Metanephros (tissue), 1 donor: ENCODE measurements around the gene SLC4A2. TPM values are rescaled to one million over a fixed set of nuclear protein-coding genes. Genes with fewer than 3 reads are reported as not detected.

Source experiments
- total RNA-seq: library from RNA; depleted of rRNA; stranded (reverse); fragments of >200 nt; gene quantifications from one replicate; pipeline ENCODE4 v1.2.3, GENCODE V29; 2014

SLC4A2 gene, protein sequence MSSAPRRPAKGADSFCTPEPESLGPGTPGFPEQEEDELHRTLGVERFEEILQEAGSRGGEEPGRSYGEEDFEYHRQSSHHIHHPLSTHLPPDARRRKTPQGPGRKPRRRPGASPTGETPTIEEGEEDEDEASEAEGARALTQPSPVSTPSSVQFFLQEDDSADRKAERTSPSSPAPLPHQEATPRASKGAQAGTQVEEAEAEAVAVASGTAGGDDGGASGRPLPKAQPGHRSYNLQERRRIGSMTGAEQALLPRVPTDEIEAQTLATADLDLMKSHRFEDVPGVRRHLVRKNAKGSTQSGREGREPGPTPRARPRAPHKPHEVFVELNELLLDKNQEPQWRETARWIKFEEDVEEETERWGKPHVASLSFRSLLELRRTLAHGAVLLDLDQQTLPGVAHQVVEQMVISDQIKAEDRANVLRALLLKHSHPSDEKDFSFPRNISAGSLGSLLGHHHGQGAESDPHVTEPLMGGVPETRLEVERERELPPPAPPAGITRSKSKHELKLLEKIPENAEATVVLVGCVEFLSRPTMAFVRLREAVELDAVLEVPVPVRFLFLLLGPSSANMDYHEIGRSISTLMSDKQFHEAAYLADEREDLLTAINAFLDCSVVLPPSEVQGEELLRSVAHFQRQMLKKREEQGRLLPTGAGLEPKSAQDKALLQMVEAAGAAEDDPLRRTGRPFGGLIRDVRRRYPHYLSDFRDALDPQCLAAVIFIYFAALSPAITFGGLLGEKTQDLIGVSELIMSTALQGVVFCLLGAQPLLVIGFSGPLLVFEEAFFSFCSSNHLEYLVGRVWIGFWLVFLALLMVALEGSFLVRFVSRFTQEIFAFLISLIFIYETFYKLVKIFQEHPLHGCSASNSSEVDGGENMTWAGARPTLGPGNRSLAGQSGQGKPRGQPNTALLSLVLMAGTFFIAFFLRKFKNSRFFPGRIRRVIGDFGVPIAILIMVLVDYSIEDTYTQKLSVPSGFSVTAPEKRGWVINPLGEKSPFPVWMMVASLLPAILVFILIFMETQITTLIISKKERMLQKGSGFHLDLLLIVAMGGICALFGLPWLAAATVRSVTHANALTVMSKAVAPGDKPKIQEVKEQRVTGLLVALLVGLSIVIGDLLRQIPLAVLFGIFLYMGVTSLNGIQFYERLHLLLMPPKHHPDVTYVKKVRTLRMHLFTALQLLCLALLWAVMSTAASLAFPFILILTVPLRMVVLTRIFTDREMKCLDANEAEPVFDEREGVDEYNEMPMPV
- total RNA-seq, result 110 TPM

DNA sequence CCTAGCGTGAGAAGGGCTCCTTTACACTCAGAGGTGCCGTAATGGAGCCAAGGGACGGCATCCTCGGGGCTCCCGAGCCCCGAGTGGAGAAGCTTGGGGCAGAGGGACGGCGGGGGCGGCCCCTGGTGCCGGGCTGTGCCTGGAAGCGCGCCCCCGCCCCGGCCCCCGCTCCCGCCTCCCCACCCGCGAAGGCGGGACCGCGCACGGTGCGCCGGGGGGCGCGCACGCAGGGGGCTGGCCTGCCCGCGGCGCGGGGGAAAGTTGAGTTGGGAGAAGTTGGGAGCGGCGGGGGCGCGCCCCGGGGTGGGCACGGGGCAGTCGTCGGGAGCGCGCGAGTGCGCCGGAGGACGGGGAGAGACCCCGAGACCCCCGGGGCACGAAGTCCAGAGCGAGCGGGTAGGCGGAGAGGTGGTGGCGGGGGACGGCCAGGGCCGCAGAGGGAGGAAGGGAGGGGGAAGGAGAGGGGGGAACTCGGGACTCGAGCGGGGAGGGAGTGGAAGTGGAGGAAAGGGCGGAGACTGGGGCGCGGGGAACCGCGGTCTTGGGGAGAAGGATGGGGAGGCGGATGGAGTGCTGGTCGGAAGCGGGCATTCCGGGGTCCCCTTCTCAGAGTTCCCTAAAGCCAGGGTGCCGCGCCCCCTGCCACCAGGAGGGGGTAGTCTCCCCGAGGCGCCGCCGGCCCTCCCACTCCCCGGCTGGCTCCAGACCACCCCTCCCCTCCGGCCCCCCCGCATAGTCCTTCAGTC, at the start of gene SLC4A2:
TSS of gene SLC4A2 (plus strand) at position 223 of the 746 bp plus-strand sequence. CDS start 2,399 bp downstream, outside the sequence.

DNA sequence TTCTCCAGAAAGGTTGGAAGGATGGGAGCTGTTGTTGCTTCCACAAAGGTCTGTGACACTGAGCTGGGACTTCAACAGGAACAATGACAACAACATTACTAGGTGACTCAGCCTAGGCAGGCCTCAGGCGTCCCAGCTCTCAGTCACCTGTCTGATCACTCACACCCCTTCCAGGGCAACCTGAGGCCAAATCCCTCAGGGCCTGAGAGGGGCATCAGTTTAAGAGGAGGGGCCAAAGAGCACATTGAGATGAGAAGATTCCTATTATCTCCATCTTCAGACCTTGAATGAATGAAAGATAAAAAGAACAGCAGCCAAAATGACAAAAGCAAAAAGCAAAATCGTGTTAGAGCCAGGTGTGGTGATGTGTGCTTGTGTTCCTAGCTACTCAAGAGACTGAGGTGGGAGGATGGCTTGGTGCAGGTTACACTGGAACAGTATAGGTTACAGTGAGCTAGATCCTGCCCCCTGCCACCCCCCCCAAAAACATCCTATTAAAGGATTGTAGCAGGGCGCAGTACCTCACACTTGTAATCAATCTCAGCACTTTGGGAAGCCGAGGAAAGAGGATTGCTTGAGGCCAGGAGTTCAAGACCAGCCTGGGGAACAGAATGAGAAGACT, 34.8 kb upstream of the SLC4A2 start, which contains the start of gene ATG9B:
TSS of gene ATG9B (minus strand) at position 60 of the 622 bp plus-strand sequence. CDS start 71 bp downstream, outside the sequence.

DNA sequence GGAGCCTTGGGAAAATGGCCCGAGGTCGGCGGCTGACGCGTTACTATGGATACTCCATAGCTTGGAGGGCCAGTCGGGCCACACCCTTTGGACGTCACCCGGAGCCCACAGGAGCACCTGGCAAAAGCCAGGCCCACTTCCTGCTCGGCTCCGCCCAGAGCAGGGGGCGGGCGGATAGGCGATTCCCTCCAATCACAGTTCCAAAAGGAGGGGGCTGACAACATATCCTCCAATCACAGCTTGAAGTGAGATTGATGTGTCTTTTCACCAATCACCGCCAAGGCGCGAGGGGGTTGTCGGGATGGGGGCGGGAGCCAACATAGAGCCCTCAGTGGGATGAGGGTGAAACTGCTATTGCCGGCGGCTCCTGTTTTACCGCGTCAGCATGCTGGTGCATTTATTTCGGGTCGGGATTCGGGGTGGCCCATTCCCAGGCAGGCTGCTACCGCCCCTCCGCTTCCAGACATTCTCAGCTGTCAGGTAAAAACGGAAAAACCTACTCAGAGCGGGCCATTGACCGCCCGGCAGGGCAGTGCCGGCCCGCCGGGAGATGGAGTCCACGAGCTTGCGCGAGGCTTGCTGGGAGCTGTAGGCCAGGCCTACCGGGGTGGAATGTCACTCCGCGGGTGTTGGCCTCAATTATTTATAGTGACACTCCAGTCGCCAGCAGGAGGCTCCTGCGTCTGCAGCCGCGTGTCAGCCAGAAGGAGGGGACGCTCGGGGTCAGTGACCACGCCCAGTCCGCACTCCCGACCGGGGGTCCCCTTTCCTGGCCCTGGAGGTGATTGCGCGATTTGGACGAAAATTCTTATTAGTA, 31.1 kb upstream of the SLC4A2 start, which contains the start of gene ABCB8:
TSS of gene ABCB8 (plus strand) at position 320 of the 817 bp plus-strand sequence. CDS start at position 386, 66 bp downstream.

DNA sequence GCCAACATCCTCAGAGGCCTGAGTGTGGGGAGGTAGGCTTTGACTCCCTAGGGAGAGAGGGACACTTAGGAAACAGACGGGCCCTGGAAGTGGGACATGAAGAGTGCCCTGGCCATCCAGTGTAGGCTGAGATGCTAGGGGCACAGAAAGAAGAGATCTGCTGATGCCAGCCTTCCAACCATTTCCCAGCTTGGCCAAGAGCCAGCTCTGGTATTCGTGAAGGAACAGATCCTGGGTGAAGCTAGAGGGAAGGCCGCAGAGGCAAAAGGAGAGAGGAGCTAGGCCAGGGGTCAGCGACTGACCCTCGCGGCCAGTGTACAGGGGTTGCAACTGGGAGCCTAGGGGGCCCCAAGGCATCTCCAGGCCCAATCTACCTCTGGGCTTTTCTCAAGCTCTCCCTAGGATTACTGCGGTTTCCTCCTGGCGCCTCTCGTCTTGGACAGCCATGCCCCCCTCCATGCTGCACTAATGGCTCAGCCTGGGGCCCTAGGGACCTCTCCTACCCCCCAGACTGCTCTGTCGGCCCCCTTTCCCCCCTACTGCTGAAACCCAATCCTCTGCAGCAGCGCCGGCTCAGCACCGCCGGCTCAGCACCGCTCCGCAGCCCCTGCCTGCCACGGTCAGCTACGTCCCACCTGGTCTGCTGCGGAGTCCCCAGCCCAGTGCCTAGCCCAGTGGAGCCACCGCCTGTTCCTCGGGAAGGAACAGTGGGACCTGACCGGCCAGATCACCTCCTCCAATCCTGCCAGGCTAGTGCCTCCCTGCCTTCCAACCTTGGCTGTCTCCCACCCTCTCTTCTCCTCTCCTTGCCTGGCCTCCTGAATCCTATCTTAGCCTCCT, 11.2 kb upstream of the SLC4A2 start, which contains the start of gene ASIC3:
TSS of gene ASIC3 (plus strand) at position 556 of the 840 bp plus-strand sequence. CDS start 355 bp downstream, outside the sequence.

DNA sequence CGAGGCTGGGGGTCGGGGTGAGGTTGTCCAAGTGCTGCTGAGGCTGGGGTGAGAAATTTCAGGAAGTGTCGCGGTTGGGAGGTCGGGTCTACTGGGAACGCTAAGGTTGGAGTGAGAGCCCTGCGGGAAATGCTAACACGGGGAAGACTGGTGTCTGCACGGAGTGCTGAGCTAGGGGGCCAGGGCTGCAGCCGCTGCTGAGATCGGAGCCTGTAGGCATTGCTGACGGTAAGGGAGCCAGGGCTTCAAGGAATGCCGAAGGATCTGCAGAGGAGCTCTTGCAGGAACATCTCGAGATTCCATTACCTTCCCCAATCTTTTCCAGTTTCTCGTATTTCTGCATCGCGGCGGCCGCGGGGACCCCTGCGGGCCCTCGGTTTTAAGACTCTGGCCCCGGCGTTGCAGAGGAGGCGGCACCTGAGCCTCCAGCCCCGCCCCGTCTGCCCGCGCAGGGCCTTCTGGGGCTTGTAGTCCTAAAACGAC, 1.8 kb upstream of the SLC4A2 start, which contains the start of gene CDK5:
TSS of gene CDK5 (minus strand) at position 392 of the 483 bp plus-strand sequence. CDS start at position 343, 49 bp downstream.

DNA sequence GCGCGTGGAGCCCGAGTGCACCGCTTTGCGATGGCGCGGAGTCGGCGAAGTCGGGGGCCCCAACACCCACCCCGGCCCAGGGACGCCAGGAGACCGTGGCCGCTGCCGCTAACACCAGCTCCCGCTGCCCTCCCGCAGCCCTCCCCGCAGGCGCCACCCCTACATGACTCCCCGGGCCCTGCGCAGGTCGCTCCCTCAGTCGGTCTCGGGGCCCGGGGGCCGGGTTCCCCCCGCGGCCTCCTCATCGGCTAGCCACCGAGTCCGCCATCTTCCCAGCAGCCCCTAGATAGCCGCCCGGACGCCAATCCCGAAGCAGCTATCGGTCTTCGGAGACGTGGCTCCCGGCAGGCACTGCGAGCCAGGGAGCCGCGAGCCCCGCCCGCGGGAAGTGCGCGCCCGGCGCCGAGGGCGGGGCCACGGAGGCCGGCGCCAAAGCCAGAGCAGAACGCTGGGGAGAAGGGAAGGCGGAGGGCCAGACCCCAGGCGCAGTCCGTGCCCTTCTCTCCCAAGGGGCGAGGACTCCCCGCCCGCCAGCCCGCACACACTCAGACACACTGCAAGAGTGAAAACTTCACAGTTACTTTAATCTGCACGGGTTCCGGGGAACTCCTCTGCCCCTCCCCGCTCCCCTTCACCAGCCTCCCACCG, 21.3 kb downstream of the SLC4A2 start, which contains the start of gene FASTK:
TSS of gene FASTK (minus strand) at position 288 of the 648 bp plus-strand sequence. CDS start at position 245, 43 bp downstream.

DNA sequence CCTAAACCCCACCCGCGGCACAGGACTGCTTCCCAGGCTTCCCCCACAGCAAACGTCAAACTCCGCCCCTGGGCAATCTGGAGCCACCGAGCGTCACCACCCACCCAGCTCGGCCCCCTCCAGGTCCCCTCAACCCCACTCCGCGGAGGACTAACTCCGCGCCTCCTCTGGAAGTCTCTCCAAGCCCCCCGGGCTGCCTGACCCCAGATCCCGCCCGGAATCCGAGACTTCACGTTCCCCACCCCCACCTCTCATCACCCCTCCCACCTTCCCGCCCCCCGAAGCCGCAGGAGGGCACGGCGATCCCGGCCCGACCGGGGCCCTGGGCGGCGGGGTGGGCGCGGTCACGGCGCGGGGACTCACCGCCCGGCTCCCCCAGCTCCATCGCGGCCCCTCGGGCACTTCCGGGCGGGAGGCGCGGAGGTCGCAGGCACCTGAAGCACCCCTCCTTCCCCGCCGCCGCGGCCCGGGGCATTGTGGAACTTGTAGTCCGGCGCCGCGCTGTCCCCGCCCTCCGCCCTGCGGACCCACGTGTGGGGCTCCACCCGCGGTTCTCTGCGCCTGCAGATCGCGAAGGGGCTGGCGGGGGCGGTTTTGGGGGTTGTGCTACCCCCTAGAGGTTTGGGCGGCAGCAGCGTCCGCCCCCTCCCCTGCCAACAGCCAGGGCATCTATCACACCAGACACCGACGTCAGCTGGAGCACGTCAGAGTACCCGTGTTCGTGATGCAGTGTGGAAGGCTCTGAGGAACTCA, 23.9 kb downstream of the SLC4A2 start, which contains the start of gene TMUB1:
TSS of gene TMUB1 (minus strand) at position 423 of the 753 bp plus-strand sequence. CDS start 930 bp downstream, outside the sequence.

DNA sequence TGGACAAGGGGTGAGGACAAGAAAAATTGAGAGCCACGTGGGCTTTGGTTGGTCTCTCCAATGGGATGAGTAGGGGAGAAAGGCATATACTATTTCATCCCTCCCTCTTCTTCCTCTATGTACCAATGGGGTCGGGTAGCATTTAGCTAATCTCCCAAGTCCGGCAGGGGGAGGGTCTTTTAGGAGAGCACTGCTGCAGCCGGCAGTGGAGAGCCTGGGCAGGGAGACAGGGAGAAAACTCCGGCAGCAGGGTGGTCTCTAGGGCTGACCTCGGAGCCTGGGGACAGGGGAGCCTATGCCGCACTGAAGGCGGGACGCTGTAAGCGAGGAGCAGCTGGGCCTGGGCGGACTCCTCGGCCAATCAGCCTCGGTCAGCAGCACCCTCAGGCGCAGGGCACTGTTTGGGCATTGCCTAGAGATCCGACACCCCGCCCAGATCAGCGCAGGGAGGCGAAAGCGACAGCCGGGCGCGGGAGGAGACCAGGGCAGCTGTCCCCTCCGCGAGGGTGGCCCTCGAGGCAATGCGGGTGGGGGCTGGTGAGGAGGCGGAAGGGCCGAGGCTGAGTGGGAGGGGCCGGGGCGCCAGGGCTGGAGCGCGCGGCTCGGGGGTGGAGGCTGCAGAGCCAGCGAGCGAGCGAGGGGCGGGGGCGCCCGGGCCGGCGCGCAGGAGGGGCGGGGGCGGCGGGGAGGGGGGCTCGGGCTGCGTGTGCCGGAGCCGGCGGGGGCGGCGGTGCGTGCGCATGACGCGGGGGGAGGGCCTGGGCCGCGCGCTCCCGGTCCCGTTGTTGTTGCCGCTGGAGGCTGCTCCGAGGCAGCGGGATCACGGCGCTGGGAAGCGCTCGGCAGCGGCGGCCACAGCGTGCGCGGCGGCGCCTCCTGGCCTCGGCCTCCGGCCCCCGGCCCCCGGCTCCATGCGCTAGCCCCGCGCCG, 26.6 kb downstream of the SLC4A2 start, which contains the start of gene AGAP3:
TSS of gene AGAP3 (plus strand) at position 785 of the 930 bp plus-strand sequence. CDS start 267 bp downstream, outside the sequence.

Other genes starting within 250 kb of the SLC4A2 start
- gene AOC1, start 207.1 kb upstream of the SLC4A2 start, total RNA-seq, result 82.9 TPM
- gene KCNH2, start 81.3 kb upstream of the SLC4A2 start, total RNA-seq, result 14.4 TPM
- gene NOS3, start 68.6 kb upstream of the SLC4A2 start, total RNA-seq, result 22.5 TPM
- 0.70 TPM for gene ATG9B, start 35.1 kb upstream of the SLC4A2 start, total RNA-seq
- 24.6 TPM for gene ABCB8, start 31.1 kb upstream of the SLC4A2 start, total RNA-seq
- 0.76 TPM for gene ASIC3, start 11.1 kb upstream of the SLC4A2 start, total RNA-seq
- 13.3 TPM for gene CDK5, start 1.7 kb upstream of the SLC4A2 start, total RNA-seq
- gene FASTK, start 21.2 kb downstream of the SLC4A2 start, total RNA-seq, result 64.4 TPM
- gene TMUB1, start 23.9 kb downstream of the SLC4A2 start, total RNA-seq, result 25.7 TPM
- gene AGAP3, start 26.9 kb downstream of the SLC4A2 start, total RNA-seq, result 48.6 TPM
- 0.64 TPM for gene GBX1, start 108.1 kb downstream of the SLC4A2 start, total RNA-seq
- gene ASB10, start 127.7 kb downstream of the SLC4A2 start, total RNA-seq, result 3.4 TPM
- gene H2BK1, start 150.9 kb downstream of the SLC4A2 start, total RNA-seq, result not detected
- gene ABCF2, start 167.6 kb downstream of the SLC4A2 start, total RNA-seq, result 22.3 TPM
- gene CHPF2, start 172.9 kb downstream of the SLC4A2 start, total RNA-seq, result 29.1 TPM
- gene SMARCD3, start 189.1 kb downstream of the SLC4A2 start, total RNA-seq, result 50.2 TPM